CD4-positive, CD25-positive, alpha-beta regulatory T cell (primary cell): ENCODE measurements around the gene MCU. TPM values are rescaled to one million over a fixed set of nuclear protein-coding genes. Genes with fewer than 3 reads are reported as not detected.

Experiments used
- ATAC-seq, 2 donors: fragments of 150-1000 bp; cut with Tn5 transposase; one replicate each; pipeline ENCODE4 v1.10.0; 2021; ENCODE audit warnings: low read depth in 2 of 2, moderate number of reproducible peaks in 2 of 2, moderate library complexity in 1 of 2
- DNase-seq, 3 donors: peaks; one replicate each; pipeline versions ENCODE4 v3.0.0 to v3.0.0-alpha.2; 2012 to 2022; ENCODE audit warnings: mixed read lengths in 1 of 3
- H3K27ac ChIP-seq: one replicate; pipeline ENCODE4 v1.7.0; 2013; ENCODE audit warnings: mild to moderate bottlenecking, low read length; ENCODE audit not compliant: insufficient read depth, poor library complexity, severe bottlenecking
- H3K27me3 ChIP-seq: one replicate; pipeline ENCODE4 v1.7.0; 2013; ENCODE audit warnings: low read length; ENCODE audit not compliant: control insufficient read depth, insufficient read depth
- H3K36me3 ChIP-seq: one replicate; pipeline ENCODE4 v1.7.0; 2013; ENCODE audit warnings: mild to moderate bottlenecking, low read length, moderate library complexity; ENCODE audit not compliant: control insufficient read depth, insufficient read depth
- H3K4me1 ChIP-seq: 2 replicates; pipeline ENCODE4 v1.7.0; 2013; ENCODE audit warnings: mild to moderate bottlenecking, low read length; ENCODE audit not compliant: insufficient read depth, control insufficient read depth, poor library complexity, severe bottlenecking
- H3K4me3 ChIP-seq: one replicate; pipeline ENCODE4 v1.7.0; 2013; ENCODE audit warnings: low read depth, mild to moderate bottlenecking, low read length, moderate library complexity
- H3K9me3 ChIP-seq, 2 experiments: 1 replicate in 1 of 2; 2 replicates in 1 of 2; pipeline ENCODE4 v1.7.0; 2013; ENCODE audit warnings: low read length in 2 of 2, mild to moderate bottlenecking in 1 of 2, moderate library complexity in 1 of 2; ENCODE audit not compliant: control insufficient read depth in 2 of 2
- H3K27ac Mint-ChIP-seq, 3 donors: one replicate each; pipeline ENCODE4 v1.8.0; 2020 to 2022; ENCODE audit warnings: mild to moderate bottlenecking in 3 of 3, mixed read lengths in 3 of 3, moderate library complexity in 2 of 3
- H3K27me3 Mint-ChIP-seq: one replicate; pipeline ENCODE4 v1.8.0; 2022; ENCODE audit warnings: mild to moderate bottlenecking, mixed read lengths
- H3K36me3 Mint-ChIP-seq: one replicate; pipeline ENCODE4 v1.8.0; 2020; ENCODE audit warnings: mixed read lengths
- H3K4me1 Mint-ChIP-seq, 4 donors: one replicate each; pipeline ENCODE4 v1.8.0; 2020 to 2022; ENCODE audit warnings: mixed read lengths in 4 of 4, mild to moderate bottlenecking in 1 of 4
- H3K4me3 Mint-ChIP-seq, 4 donors: one replicate each; pipeline ENCODE4 v1.8.0; 2020 to 2022; ENCODE audit warnings: mild to moderate bottlenecking in 4 of 4, mixed read lengths in 4 of 4, moderate library complexity in 3 of 4
- H3K9me3 Mint-ChIP-seq, 7 donors: one replicate each; pipeline ENCODE4 v1.8.0; 2020 to 2022; ENCODE audit warnings: mixed read lengths in 7 of 7, mild to moderate bottlenecking in 3 of 7, moderate library complexity in 2 of 7
- polyA plus RNA-seq, 4 donors: library from polyadenylated mRNA; unstranded; fragments of 300-500 nt; fragmentation: Illumina TruSeq; gene quantifications; one replicate each; pipeline ENCODE4 v1.2.3, GENCODE V29; 2021
- total RNA-seq: library from RNA; stranded (reverse); gene quantifications from one replicate; pipeline ENCODE4 v1.2.3, GENCODE V29; 2022

The MCU gene
- total and polyA plus RNA-seq, 5 donors from 2014 or later: 9.0 to 15.6 (median 11.9) TPM

- Histone ChIP-seq H3K27me3 (no peaks in the 10 kb centered on the region), H3K36me3 (no peaks in the 10 kb centered on the region), H3K9me3 (no peaks in the 10 kb centered on the region), H3K4me3 (no peak overlapping the region), H3K4me1 (peaks cover 13% of the 10 kb centered on the region), H3K27ac (no peak overlapping the region)
- H3K36me3 Mint-ChIP-seq: peaks cover 4% of the 10 kb centered on the region
- H3K4me1 Mint-ChIP-seq: peaks cover 14 to 34% (median 26%) of the 10 kb centered on the region in 4 donors
- H3K4me3 Mint-ChIP-seq: no peak overlapping the region
- no peak overlapping the region for H3K27ac Mint-ChIP-seq
- no peaks in the 10 kb centered on the region for H3K9me3 Mint-ChIP-seq
- DNase-seq (no peak), ATAC-seq (no peak)
- H3K27me3 Mint-ChIP-seq: no peaks in the 10 kb centered on the region
These were observed 129.7 kb downstream of the MCU start for GRCh38 chr10:72821606-72822005.

GRCh38 chr10:72822342-72822986 is 130.5 kb downstream of the MCU start:
- DNase-seq (no peak), ATAC-seq (no peak)
- Mint-ChIP-seq H3K27ac (no peak overlapping the region), H3K27me3 (no peaks in the 10 kb centered on the region), H3K36me3 (peaks cover 4% of the 10 kb centered on the region), H3K4me1 (peaks cover 9 to 27% (median 20%) of the 10 kb centered on the region in 4 donors), H3K9me3 (no peaks in the 10 kb centered on the region), H3K4me3 (no peak overlapping the region)
- Histone ChIP-seq H3K36me3 (no peaks in the 10 kb centered on the region), H3K4me3 (no peak overlapping the region), H3K9me3 (no peaks in the 10 kb centered on the region), H3K27ac (no peak overlapping the region), H3K4me1 (peaks cover 9% of the 10 kb centered on the region), H3K27me3 (no peaks in the 10 kb centered on the region)

GRCh38 chr10:72825163-72825562 is 133.2 kb downstream of the MCU start:
- Histone ChIP-seq H3K4me3 (no peak overlapping the region), H3K27me3 (no peaks in the 10 kb centered on the region), H3K9me3 (no peaks in the 10 kb centered on the region), H3K36me3 (no peaks in the 10 kb centered on the region), H3K4me1 (no peaks in the 10 kb centered on the region), H3K27ac (no peak overlapping the region)
- DNase-seq (no peak), ATAC-seq (no peak)
- Mint-ChIP-seq H3K27me3 (no peaks in the 10 kb centered on the region), H3K36me3 (peaks cover 4% of the 10 kb centered on the region), H3K4me1 (peaks cover 4 to 8% (median 6%) of the 10 kb centered on the region in 4 donors), H3K27ac (no peak overlapping the region), H3K4me3 (no peak overlapping the region), H3K9me3 (no peaks in the 10 kb centered on the region)

- no peaks in the 10 kb centered on the region for H3K27me3 Mint-ChIP-seq
- Histone ChIP-seq H3K9me3 (no peaks in the 10 kb centered on the region), H3K36me3 (no peaks in the 10 kb centered on the region), H3K27me3 (no peaks in the 10 kb centered on the region), H3K27ac (no peak overlapping the region), H3K4me3 (no peak overlapping the region), H3K4me1 (no peaks in the 10 kb centered on the region)
- ATAC-seq (no peak), DNase-seq (no peak)
- no peak overlapping the region for H3K27ac Mint-ChIP-seq
- H3K36me3 Mint-ChIP-seq: peaks cover 4% of the 10 kb centered on the region
- peaks cover 4 to 13% (median 8%) of the 10 kb centered on the region in 4 donors for H3K4me1 Mint-ChIP-seq
- no peaks in the 10 kb centered on the region for H3K9me3 Mint-ChIP-seq
- no peak overlapping the region for H3K4me3 Mint-ChIP-seq
These were observed 134.4 kb downstream of the MCU start for GRCh38 chr10:72826346-72826745.

GRCh38 chr10:72828294-72828693 is 136.4 kb downstream of the MCU start:
- H3K9me3 Mint-ChIP-seq: no peaks in the 10 kb centered on the region

GRCh38 chr10:72830625-72831024 is 138.7 kb downstream of the MCU start:
- no peak overlapping the region for H3K4me3 ChIP-seq
- ATAC-seq (no peak), DNase-seq (no peak)
- H3K4me1 ChIP-seq: no peaks in the 10 kb centered on the region
- Mint-ChIP-seq H3K9me3 (no peaks in the 10 kb centered on the region), H3K36me3 (no peaks in the 10 kb centered on the region), H3K4me3 (no peak overlapping the region), H3K27me3 (no peaks in the 10 kb centered on the region), H3K27ac (peak overlapping the region in 1 of 3 donors; percentile 21), H3K4me1 (peaks cover 4 to 9% (median 7%) of the 10 kb centered on the region in 4 donors)
- no peaks in the 10 kb centered on the region for H3K36me3 ChIP-seq
- no peak overlapping the region for H3K27ac ChIP-seq
- H3K9me3 ChIP-seq: no peaks in the 10 kb centered on the region
- no peaks in the 10 kb centered on the region for H3K27me3 ChIP-seq

More at GRCh38 chr10:72828294-72828693, 136.4 kb downstream of the MCU start:
- DNase-seq (no peak), ATAC-seq (no peak)
- Mint-ChIP-seq H3K27me3 (no peaks in the 10 kb centered on the region), H3K27ac (no peak overlapping the region), H3K4me1 (peaks cover 4 to 13% (median 8%) of the 10 kb centered on the region in 4 donors), H3K36me3 (no peaks in the 10 kb centered on the region), H3K4me3 (no peak overlapping the region)
- H3K4me1 ChIP-seq: no peaks in the 10 kb centered on the region
- H3K4me3 ChIP-seq: no peak overlapping the region
- H3K27me3 ChIP-seq: no peaks in the 10 kb centered on the region
- H3K9me3 ChIP-seq: no peaks in the 10 kb centered on the region
- no peaks in the 10 kb centered on the region for H3K36me3 ChIP-seq
- no peak overlapping the region for H3K27ac ChIP-seq

- Histone ChIP-seq H3K4me1 (no peaks in the 10 kb centered on the region), H3K27me3 (no peaks in the 10 kb centered on the region), H3K36me3 (peaks cover 3% of the 10 kb centered on the region), H3K9me3 (no peaks in the 10 kb centered on the region), H3K4me3 (no peak overlapping the region), H3K27ac (no peak overlapping the region)
- DNase-seq (no peak), ATAC-seq (no peak)
- Mint-ChIP-seq H3K4me1 (peaks cover 0 to 9% (median 3%) of the 10 kb centered on the region in 4 donors), H3K27ac (peak overlapping the region in 2 of 3 donors; percentile 21 to 37), H3K36me3 (no peaks in the 10 kb centered on the region), H3K4me3 (no peak overlapping the region), H3K27me3 (no peaks in the 10 kb centered on the region), H3K9me3 (no peaks in the 10 kb centered on the region)
These were observed 139.9 kb downstream of the MCU start for GRCh38 chr10:72831696-72832409.
